IPS-NIHi7 (cell line): ENCODE results near the gene ORC1.
A peak's percentile ranks its signal among the peaks of the same experiment; 100 is the strongest.

Experiments
- DNase-seq: peaks from one replicate; pipeline ENCODE4 v3.0.0; 2012; ENCODE audit warnings: mixed read lengths; ENCODE audit errors: extremely low spot score

ORC1 gene

DNA sequence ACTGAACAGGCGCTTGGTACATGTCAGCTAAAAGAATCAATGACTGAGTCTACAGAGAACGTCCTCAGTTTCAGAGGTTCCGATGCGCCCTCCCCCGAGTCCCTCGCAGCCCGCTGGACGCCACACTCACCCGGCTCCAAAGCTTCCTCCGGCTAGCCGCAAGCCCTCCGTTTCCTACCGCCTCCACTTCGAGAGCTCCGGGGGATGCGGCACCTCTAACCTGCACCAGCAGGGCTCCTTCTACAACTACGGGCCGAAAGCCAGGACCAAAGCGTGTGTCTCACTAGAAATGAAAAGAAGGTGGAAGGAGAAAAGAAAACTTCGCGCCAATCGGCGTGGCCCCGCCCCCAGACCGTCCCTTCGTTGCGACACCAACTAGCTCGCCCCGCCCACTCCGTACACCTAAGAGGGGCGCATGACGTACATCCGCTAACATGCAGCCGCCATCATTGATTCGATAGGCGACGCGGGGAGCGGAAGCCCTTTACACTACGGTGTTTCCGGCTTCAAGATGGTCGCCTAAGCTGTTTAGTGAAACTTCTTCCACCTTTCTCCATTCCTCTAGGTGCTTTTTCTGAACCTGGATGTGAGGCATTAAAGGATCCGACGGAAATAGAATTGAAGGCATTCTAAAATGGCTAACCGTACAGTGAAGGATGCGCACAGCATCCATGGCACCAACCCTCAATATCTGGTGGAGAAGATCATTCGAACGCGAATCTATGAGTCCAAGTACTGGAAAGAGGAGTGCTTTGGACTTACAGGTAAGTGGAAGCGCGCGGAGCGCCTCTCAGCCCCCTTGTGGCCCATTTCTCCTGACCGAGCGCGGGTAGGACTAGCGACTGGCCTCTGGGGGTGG, at the start of gene ORC1, which contains the start of gene PRPF38A:
Gene ORC1, minus strand, starts transcription at position 308 of the 859 bp plus-strand sequence. CDS start 2,200 bp downstream, outside the sequence.
Gene PRPF38A, plus strand, starts transcription at position 487 of the 859 bp plus-strand sequence. Its CDS starts 148 bp downstream, at position 635.
- DNase-seq, result peak; percentile 99

DNA sequence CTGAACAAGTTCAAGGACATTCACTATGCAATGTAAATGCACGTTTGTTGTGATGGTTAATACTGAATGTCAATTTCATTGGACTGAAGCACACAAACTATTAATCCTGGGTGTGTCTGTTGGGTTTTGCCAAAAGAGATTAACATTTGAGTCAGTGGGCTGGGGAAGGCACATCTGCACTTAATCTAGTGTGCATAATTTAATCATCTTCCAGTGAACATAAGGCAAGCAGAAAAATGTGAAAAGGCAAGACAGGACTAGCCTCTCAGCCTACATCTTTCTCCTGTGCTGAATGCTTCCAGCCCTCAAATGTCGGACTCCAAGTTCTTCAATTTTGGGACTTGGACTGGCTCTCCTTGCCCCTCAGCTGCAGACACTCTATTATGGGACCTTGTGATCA, 40.2 kb upstream of the ORC1 start:
- no peak for DNase-seq

DNA sequence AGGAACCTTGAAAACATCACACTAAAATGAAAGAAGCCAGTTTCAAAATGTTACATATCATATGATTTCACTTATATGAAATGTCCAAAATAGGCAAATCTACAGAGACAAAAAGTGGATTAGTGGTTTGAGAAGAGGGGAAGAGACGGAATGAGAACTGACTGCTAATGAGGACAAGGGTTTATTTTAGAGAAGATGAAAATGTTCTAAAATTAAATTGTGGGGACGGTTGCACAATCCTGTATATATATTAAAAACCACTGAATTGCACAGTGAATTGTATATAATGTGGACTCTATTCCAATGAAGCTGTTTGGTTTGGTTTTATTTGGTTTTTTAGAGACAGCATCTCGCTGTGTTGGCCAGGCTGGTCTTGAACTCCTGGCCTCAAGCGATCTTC, 35.8 kb upstream of the ORC1 start:
- DNase-seq, result no peak

DNA sequence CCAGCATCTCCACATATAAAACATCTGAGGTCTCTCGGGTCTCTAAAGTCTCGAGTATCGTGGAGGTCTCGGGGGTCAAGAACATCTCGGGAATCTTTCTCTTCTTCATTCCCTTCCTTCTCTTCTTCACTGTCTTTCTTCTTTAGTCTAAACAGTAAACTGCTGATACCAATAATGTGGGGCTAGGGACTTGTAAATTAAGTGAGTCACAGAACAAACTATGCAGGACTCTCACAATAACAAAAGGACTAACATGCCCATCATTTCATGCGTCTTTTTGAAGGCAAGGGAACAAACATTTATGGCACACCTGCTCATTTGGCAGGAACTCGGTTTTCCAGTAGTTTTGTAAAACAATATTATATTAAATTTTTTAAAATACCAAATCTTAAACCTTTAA, 32.6 kb upstream of the ORC1 start:
- DNase-seq, result peak; percentile 15

DNA sequence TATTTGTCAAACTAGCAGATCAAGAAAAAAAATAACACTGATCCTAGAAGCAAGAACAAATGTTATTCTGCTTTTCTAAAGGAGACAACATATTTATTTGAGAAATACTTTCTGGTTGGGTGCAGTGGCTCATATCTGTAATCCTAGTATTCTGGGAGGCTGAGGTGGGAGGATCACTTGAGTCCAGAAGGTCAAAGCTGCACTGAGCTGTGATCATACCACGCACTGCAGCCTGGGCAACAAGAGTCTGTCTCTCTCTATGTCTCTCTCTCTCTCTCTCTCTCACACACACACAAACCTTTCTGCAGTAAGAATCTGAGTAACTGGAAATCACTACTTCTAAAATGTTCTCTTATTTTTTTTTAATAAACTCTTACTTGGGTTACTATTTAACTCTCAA, 31.4 kb upstream of the ORC1 start:
- DNase-seq, result no peak

DNA sequence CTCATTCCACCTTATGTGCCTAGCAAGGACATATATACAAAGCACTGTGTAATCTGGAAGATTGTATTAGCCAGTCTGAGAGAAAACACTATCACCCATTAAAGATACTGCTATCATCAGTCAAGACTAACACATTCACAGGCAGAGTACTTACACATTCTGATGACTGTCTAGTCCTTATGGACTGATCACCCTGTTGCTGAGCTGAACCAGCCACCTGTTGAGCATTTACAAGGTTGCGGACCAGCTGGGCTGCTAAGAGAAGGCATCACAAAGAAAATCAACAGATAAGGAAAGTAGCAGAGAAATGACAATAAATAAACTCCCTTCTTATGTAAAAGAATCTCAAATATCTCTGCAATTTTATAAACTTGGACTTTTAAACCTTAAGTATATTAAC, 31.0 kb upstream of the ORC1 start:
- DNase-seq, result no peak

DNA sequence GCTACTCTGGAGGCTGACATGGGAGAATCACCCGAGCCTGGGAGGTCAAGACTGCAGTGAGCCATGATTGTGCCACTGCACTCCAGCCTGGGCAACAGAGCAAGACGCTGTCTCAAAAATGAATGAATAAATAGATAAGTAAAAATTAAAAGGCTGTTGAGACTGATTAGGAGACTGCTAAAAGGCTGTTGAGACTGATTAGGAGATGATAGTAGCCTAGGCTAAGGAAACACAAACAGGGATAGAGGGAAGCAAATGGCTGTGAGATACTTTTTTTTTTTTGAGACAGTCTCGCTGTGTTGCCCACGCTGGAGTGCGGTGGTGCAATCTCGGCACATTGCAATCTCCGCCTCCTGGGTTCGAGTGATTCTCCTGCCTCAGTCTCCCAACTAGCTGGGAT, 28.6 kb upstream of the ORC1 start:
- no peak for DNase-seq

DNA sequence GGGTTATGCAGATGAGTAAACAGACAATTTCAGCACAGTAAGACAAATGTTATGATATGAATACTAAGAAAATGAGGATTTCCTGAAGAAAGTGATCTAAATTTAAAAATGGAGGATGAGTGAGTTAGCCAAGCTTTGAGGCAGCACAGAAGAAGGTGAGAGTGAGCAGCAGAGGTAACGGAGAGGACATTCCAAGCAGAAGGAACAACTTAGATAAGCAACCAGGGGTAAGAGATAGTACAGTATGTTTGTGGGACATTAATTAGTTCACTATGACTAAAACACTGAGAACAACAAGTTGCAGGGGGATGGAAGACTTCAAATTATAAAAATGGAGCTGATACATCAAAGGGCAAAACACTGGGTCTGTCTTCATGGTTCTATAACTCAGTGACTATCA, 22.9 kb upstream of the ORC1 start:
- no peak for DNase-seq

DNA sequence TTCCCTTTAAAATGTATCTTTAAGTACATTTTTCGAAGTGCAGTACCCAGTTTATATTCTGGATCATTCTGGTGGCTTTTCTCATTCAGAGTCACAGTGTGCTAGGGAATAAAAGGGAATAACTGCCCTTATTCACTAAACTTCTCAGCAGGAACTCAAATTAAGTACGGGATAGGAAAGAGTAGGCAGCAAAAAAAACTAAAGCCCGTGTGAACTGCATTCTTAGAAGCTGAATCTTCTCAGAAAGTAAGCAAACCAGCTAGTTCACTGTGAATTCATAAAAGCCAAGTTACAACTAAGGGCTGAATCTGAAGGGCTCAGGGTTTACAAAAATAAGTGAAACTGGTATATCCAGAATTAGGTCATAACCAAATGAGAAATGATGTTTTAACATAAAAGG, 22.1 kb upstream of the ORC1 start:
- no peak for DNase-seq

DNA sequence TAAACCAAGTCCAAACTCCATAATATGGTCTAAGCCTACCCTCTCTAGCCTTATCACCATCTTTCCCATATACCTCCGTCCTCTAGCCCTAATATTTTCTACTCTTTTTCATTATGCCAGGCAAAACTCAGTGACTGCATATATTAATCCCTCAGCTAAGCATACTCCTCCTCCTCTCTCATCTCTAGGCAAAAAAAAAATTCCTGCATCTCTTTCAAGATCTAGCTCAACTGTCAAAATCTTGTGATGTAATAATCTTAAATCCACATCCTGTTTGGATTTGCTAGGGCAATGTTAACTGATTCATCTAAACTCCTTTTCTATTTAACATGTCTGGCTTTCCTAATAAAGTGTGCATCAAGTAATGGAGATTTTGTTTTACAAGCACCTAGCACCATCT, 20.6 kb upstream of the ORC1 start:
- DNase-seq, result no peak

DNA sequence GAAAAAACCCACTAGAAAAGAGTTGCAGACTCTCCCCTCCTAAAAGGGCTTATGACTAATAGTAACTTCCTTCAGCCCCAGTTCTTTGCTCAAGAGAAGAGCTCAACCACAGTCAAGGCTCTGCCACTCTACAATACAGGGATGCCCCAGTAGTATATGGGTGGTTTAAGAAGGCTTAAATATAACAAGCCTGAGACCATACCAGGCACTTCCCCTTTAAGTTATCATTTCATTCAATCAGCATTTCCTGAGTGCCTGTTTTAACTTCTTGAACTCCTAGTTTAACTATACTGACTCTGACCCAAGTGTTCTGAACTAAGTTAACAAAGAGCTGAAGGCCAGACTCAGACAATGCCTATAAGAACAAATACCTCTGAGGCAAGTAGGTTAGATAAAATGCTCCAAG, 20.0 kb upstream of the ORC1 start:
- no peak for DNase-seq

DNA sequence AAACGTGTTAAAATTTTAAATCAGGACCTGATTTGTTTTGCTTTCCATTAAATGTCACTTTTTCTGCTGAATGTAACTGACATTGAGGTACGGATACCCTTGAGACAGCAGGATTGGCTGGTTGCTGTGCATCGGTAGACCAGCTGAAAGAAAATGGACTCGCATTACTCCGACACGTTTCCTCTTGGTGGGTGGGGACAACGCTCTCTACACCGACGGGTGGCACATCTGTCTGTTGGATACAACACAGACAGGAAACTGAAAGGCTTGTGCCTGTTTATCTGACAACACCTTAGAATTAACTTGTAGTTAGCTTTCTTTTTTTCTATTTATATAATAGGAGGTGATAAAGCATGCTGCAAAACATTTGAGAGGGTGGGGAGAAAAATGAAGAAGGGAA, 19.5 kb upstream of the ORC1 start:
- DNase-seq, result no peak

DNA sequence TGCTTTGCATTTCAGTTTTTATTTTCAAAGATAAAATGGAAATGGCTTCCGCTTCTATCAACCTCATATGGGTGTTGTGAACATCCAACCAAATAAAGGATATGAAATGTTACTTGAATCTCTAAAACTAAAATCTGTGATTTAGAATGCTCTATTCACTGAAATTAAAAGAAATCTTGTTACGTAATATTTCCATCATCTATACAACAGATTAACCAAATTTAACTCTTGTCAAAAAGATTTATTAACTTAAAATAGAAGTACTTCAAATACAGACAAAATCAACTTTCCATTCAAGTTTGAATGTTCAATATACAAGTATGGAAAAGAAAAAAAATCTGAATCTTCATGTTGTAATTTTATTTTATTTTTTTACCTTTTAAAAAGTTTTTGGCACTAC, 18.8 kb upstream of the ORC1 start:
- no peak for DNase-seq

DNA sequence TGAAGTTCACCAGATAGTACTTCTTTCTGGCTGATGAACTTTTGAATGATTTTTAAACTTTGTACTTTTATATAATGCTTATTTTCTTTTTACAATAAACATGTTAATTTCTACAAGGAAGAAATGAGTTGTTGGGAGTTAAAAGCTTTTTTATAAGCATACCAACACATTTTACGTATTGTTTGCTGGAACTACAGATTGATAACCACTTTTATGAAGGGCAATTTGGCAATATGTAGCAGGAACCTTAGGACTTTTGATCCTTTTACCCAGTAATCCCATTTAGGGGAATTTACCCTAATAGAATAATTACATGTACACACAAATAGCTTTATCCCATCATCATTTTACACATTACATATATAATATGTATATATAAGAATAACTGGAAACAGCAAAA, 16.5 kb upstream of the ORC1 start:
- DNase-seq, result no peak

DNA sequence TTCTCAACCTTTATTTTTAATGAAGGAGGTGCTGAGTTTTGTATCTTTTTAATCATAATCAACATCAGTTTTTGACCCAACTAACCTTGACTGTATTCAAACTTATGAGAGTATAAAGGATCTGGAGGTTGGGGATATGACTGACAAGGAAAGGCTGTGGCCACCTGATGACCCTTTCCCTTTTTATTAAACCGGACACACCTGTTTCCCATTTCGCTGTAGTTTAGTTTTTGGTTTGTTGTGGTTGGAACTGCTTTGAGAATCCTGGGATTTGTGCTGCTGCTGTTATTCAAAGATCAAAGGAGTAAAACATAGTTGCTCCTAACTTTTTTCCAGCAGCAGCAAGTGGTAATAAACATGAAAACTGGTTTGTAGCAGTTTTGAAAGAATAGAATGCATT, 12.6 kb upstream of the ORC1 start:
- DNase-seq, result no peak

DNA sequence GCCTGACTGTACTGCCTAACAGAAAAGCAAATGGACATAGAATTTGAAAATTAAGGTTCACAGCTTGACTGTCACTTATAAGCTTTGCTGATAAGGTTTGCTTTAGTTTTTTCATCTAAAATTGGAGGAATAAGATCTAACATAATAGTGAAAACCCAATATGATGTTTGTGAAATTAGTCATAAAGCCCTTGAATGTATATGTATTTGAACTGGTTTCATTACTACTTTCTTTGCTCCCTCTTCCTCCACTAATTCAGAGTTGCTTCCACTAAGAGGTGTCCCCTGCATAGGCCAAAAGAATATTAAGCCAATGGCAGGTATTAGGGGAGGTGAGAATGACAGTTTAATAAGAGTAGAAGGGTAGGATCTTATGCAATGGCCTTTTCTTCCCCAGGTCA, 10.7 kb upstream of the ORC1 start:
- no peak for DNase-seq

DNA sequence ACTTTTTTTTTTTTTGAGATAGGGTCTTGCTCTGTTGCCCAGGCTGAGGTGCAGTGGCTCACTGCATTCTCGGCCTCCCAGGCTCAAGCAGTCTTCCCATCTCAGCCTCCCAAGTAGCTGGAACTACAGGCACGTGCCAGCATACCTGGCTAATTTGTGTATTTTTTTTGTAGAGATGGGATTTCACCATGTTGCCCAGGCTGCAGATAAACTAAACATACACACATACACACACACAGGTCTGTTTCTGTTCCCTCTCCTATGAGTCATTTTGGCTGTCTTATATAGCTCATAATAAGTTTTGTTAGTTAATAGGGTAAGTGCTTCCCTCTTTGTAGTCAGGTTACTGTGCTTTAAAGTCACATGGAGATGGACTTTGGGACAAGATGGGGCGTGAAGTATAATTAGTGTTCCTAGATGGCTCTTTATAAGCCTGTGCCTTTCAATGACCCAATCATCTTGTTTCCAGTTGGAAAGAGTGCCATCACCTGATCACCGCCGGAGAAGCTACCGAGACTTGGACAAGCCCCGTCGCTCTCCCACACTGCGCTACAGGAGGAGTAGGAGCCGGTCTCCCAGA, 9.3 kb upstream of the ORC1 start:
- no peak for DNase-seq

DNA sequence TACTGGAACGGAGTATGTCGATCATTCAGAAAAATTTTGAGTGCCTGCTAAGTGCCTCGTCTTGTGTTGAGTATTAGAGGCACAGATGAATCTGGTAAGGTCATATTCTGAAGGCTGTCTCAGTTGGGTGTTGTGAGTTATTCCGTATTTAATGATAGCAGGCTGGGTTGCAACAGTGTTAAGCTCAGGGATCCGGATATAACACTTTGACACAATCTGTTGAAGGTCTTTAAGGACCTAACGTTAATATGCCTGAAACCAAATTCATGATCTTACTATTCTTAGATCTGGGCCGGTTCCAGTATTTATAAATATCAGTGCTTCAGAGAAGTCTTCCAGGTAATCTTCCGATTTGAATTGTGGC, 734 bp upstream of the ORC1 start:
- DNase-seq, result no peak

DNA sequence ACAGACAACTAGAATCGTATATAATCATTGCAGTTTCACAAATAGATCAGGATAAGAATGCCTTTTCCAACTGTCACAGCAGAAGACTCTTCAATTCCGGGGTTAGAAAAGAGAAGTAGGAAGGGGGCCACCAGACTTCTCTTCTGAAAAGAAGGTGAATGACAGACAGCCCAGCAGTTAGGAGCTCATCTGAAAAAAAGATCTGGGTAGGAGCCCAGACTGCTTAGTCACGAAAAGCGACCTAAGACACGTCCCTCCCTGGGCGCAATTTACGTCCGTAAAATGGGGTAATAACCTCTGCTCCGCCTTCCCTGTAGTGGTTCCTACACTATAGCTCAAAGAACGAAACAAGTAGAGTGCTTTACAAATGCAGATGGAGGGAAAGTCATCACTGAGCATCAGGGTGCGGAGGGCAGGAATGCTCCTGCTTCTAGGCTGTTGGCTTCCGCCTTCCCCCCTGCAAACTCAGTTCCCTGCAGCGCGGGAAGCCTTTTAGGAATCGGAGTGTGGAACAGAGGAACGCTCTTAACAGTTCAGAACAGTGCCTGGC, 582 bp downstream of the ORC1 start:
- peak; percentile 80 for DNase-seq

DNA sequence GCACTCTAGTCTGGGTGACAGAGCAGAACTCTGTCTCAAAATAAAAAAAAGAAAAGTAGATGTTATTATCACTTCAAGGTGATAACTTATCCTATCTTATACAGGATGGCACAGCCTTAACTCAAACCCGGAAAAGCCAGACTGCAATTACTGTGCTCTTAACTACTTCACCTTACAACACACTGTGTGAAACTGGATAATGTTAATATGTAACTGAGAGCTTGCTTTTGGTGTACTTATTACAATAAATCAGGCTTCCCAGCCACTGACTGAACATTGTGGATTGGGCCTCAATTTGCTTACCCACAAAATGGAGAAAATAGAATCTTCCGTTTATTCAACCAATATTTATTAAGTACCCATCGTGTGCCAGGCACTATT, 1.4 kb downstream of the ORC1 start:
- no peak for DNase-seq

DNA sequence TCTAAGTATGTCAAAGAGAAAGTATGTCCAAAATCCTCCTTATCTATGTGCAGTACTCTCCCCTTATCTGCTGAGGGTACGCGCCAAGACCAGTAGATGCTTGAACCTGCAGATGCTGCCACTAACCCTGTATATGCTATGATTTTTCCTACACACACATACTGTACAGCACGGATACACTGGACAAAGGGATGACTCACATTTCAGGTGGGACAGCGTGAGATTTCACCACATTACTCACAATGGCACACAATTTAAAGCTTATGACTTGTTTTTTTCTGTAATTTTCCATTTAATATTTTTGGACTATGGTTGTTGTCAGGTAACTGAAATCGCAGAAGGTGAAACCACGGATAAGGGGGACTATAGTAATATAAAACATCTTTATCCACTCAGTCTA, 4.1 kb downstream of the ORC1 start:
- DNase-seq, result no peak

DNA sequence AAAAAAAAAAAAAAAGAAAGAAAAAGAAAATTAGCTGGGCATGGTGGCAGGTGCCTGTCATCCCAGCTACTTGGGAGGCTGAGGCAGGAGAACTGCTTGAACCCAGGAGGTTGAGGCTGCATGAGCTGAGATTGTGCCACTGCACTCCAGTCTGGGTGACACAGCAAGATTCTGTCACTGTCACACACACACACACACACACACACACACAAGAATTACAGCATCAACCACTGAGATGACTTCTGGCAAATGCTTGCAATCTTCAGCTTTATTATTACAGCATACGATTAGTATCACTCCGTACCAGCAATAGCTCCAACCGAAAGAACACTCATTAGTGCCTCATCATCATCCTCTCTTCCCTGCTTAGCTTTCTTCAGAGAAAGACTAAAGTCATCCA, 4.6 kb downstream of the ORC1 start:
- no peak for DNase-seq

DNA sequence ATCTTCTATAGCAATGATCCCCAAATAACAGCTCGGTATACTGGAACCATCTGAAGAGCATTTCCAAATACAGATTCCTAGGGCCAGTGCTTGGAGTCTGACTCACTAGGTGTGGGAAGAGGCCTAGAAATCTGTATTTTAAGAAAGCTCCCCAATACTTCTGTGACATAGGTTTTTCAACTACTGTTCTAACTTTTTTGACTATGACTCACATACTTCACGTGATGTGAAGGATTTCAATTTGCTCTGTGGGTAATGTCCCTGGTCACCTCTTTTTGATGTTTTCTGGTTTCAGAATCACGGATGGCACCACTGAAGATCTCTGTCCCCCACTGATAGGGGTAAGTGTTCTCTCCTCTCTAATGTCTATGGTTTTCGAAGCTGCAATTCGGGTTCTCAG, 11.0 kb downstream of the ORC1 start:
- no peak for DNase-seq
